ENCODE measurements around the gene ACTG1.

ACTG1 gene

GRCh38 chr17:81492202-81492601 is 20.4 kb downstream of the ACTG1 start:
- H3K4me3 ChIP-seq (ENCODE audit: low read depth, low read length), result no peak overlapping the region
- TF ChIP-seq CTCF (IDR thresholded peaks at IDR 0.05; ENCODE audit: control insufficient read depth, extremely low read depth, insufficient read depth), result no peak
- no peak for DNase-seq (ENCODE audit: low read depth)

- H3K4me3 ChIP-seq (ENCODE audit: low read depth, low read length), result no peak overlapping the region
- DNase-seq (ENCODE audit: low read depth), result no peak
- TF ChIP-seq CTCF (IDR thresholded peaks at IDR 0.05; ENCODE audit: control insufficient read depth, extremely low read depth, insufficient read depth), result no peak
Measured at GRCh38 chr17:81491761-81492160, 20.8 kb downstream of the ACTG1 start.

GRCh38 chr17:81491181-81491581 is 21.4 kb downstream of the ACTG1 start:
- H3K4me3 ChIP-seq (ENCODE audit: low read depth, low read length), result no peak overlapping the region
- TF ChIP-seq CTCF (IDR thresholded peaks at IDR 0.05; ENCODE audit: control insufficient read depth, extremely low read depth, insufficient read depth), result no peak
- DNase-seq (ENCODE audit: low read depth), result no peak

GRCh38 chr17:81489998-81490992 is 22.3 kb downstream of the ACTG1 start:
- TF ChIP-seq CTCF (IDR thresholded peaks at IDR 0.05; ENCODE audit: control insufficient read depth, extremely low read depth, insufficient read depth), result no peak
- no peak for DNase-seq (ENCODE audit: low read depth)
- H3K4me3 ChIP-seq (ENCODE audit: low read depth, low read length), result no peak overlapping the region

GRCh38 chr17:81489012-81489997 is 23.3 kb downstream of the ACTG1 start:
- peak overlapping the region; percentile 66; the same call in 1 of the 2 replicates for H3K4me3 ChIP-seq (ENCODE audit: low read depth, low read length)
- no peak for TF ChIP-seq CTCF (IDR thresholded peaks at IDR 0.05; ENCODE audit: control insufficient read depth, extremely low read depth, insufficient read depth)
- no peak for DNase-seq (ENCODE audit: low read depth)

- peak overlapping the region; percentile 66 for H3K4me3 ChIP-seq (ENCODE audit: low read depth, low read length)
- DNase-seq (ENCODE audit: low read depth), result no peak
Measured at GRCh38 chr17:81488276-81488860, 24.2 kb downstream of the ACTG1 start.

More at GRCh38 chr17:81488276-81488860, 24.2 kb downstream of the ACTG1 start:
- TF ChIP-seq CTCF (IDR thresholded peaks at IDR 0.05; ENCODE audit: control insufficient read depth, extremely low read depth, insufficient read depth), result no peak
